K562 (cell line): ENCODE data around the gene IRX5. TPM values are rescaled to one million over a fixed set of nuclear protein-coding genes. Genes with fewer than 3 reads are reported as not detected.

Experiments used
- ATAC-seq: fragments of 200-7000 bp; cut with Tn5 transposase; 3 replicates; pipeline ENCODE4 v1.9.1; 2020; ENCODE audit warnings: moderate library complexity
- BruUV-seq: library from RNA; stranded (reverse); fragments of 400-500 nt; replicated peaks from 2 replicates; lab custom pipeline; 2021; lab: Mats Ljungman, UMichigan
- CTCF ChIA-PET: fragments of 300-600 bp; formaldehyde crosslinking; extraction: SDS; loops from one replicate; lab custom pipeline; 2021; ENCODE audit warnings: low intra/inter-chr PET ratio; lab: Yijun Ruan, JAX
- POLR2A ChIA-PET: fragments of 300-600, 350-650 bp; sonication (Branson Sonifier 250); formaldehyde crosslinking; extraction: SDS; loops from one replicate; lab custom pipeline; 2021; ENCODE audit warnings: antibody characterized with exemption, inconsistent platforms; lab: Yijun Ruan, JAX
- DNase-seq, 4 experiments: peaks; one replicate each; pipeline versions ENCODE4 v3.0.0 to v3.0.0-alpha.2; 2011 to 2018; ENCODE audit warnings: low spot score in 3 of 4, mixed read lengths in 3 of 4; ENCODE audit errors: extremely low read depth in 1 of 4
- FAIRE-seq: peaks from 2 replicates; lab custom pipeline; 2011; peaks lifted over from hg19 to GRCh38; lab: Jason Lieb, UNC
- H2AFZ ChIP-seq: 2 replicates; pipeline ENCODE4 v1.6.0; 2011; ENCODE audit warnings: low read depth, low read length, control low read depth, inconsistent platforms
- H3K27ac ChIP-seq: fragments of 200-600 bp; 3 replicates; pipeline ENCODE4 v1.8.0; 2011; ENCODE audit warnings: low read depth, mild to moderate bottlenecking, control low read depth, inconsistent platforms, low read length, moderate library complexity, mixed read lengths; ENCODE audit errors: extremely low read depth
- H3K27me3 ChIP-seq, 2 experiments: fragments of 300-600 bp in 1 of 2; 2 replicates in 1 of 2; 3 replicates in 1 of 2; pipeline versions ENCODE4 v1.6.0 to v1.8.0; 2011; ENCODE audit warnings: inconsistent platforms in 2 of 2, low read length in 2 of 2, mild to moderate bottlenecking in 1 of 2, mixed read lengths in 1 of 2, moderate library complexity in 1 of 2; ENCODE audit not compliant: control insufficient read depth in 2 of 2, insufficient read depth in 2 of 2
- H3K36me3 ChIP-seq: fragments of 300-600 bp; 3 replicates; pipeline ENCODE4 v1.8.0; 2011; ENCODE audit warnings: mild to moderate bottlenecking, low read length, inconsistent platforms; ENCODE audit not compliant: control insufficient read depth, insufficient read depth
- H3K4me1 ChIP-seq, 2 experiments: fragments of 200-600 bp in 1 of 2; replicated peaks in 1 of 2; 2 replicates in 1 of 2; 3 replicates in 1 of 2; pipeline versions ENCODE4 v1.5.1 to v1.8.0; 2011; ENCODE audit warnings: inconsistent platforms in 2 of 2, low read length in 2 of 2, mild to moderate bottlenecking in 1 of 2, mixed read lengths in 1 of 2, moderate library complexity in 1 of 2; ENCODE audit not compliant: control insufficient read depth in 2 of 2, insufficient read depth in 2 of 2
- H3K4me2 ChIP-seq: 2 replicates; pipeline ENCODE4 v1.6.1; 2011; ENCODE audit warnings: low read length, control low read depth, inconsistent platforms, mixed read lengths; ENCODE audit not compliant: insufficient read depth
- H3K4me3 ChIP-seq: fragments of 200-600 bp; sonication (generic), shearing (Covaris generic); 2 replicates; pipeline ENCODE4 v1.5.1; 2016; ENCODE audit warnings: control low read depth, inconsistent platforms
- H3K79me2 ChIP-seq: fragments of 200-600 bp; 3 replicates; pipeline ENCODE4 v1.8.0; 2011; ENCODE audit warnings: low read length, inconsistent platforms; ENCODE audit not compliant: control insufficient read depth, insufficient read depth
- H3K9ac ChIP-seq, 2 experiments: 2 replicates each; pipeline versions ENCODE4 v1.6.0 to v1.6.1; 2011; ENCODE audit warnings: low read depth in 2 of 2, low read length in 2 of 2, control low read depth in 1 of 2, inconsistent platforms in 1 of 2, mild to moderate bottlenecking in 1 of 2, mixed read lengths in 1 of 2; ENCODE audit not compliant: insufficient read depth in 1 of 2
- H3K9me1 ChIP-seq: one replicate; pipeline ENCODE4 v1.6.0; 2011; ENCODE audit warnings: inconsistent platforms, mild to moderate bottlenecking, low read length, moderate library complexity; ENCODE audit not compliant: control insufficient read depth, insufficient read depth
- H3K9me3 ChIP-seq: replicated peaks from 2 replicates; pipeline ENCODE4 v1.5.1; 2011; ENCODE audit warnings: low read depth, low read length, inconsistent platforms; ENCODE audit not compliant: control insufficient read depth, insufficient read depth
- H4K20me1 ChIP-seq: replicated peaks from 2 replicates; pipeline ENCODE4 v1.6.1; 2011; ENCODE audit warnings: low read length, inconsistent platforms, mixed read lengths; ENCODE audit not compliant: control insufficient read depth, insufficient read depth
- CUX1 ChIP-seq: fragments of 200-800 bp; sonication (Bioruptor generic); IDR thresholded peaks from 2 replicates; pipeline ENCODE4 v1.6.1; 2016; ENCODE audit warnings: missing genetic modification characterization, missing compliant biosample characterization
- GTF2F1 ChIP-seq: IDR thresholded peaks from 2 replicates; pipeline ENCODE4 v1.6.1; 2011; ENCODE audit warnings: low read depth, low read length, improper control_type of control experiment
- MLX ChIP-seq, 2 experiments: fragments of 450-650 bp in 1 of 2; sonication (generic) in 1 of 2; formaldehyde crosslinking; conservative IDR thresholded peaks; 2 replicates each; pipeline versions ENCODE4 v1.4.0 to v1.8.1; 2020 to 2022; ENCODE audit warnings: mild to moderate bottlenecking in 1 of 2, missing genetic modification reagents in 1 of 2
- PML ChIP-seq: IDR thresholded peaks from 2 replicates; pipeline ENCODE4 v1.6.1; 2012; ENCODE audit warnings: low read length, inconsistent platforms
- POLR2A ChIP-seq: fragments of 450-650 bp; conservative IDR thresholded peaks from 2 replicates; pipeline ENCODE4 v1.6.1; 2016
- RERE ChIP-seq: sonication (generic); formaldehyde crosslinking; IDR thresholded peaks from 2 replicates; pipeline ENCODE4 v1.8.0; 2023; ENCODE audit warnings: missing genetic modification reagents, mild to moderate bottlenecking, borderline replicate concordance
- SMAD1 ChIP-seq: fragments of 150-350 bp; IDR thresholded peaks from 2 replicates; pipeline ENCODE4 v1.6.1; 2014; ENCODE audit warnings: low read length, low read depth; ENCODE audit not compliant: partially characterized antibody
- SMARCA4 ChIP-seq: fragments of 450-650 bp; IDR thresholded peaks from 2 replicates; pipeline ENCODE4 v1.6.1; 2016
- U2AF1 ChIP-seq: fragments of 200-400 bp; formaldehyde crosslinking; optimal IDR thresholded peaks from 2 replicates; pipeline ENCODE3; 2017; ENCODE audit warnings: mild to moderate bottlenecking, low read depth, low read length, moderate library complexity
- ZKSCAN3 ChIP-seq: fragments of 250-450 bp; sonication (Bioruptor Pico); IDR thresholded peaks from 2 replicates; pipeline ENCODE4 v1.4.0; 2020
- ZNF143 ChIP-seq: sonication (generic); formaldehyde crosslinking; IDR thresholded peaks from 2 replicates; pipeline ENCODE4 v1.9.0; 2022; ENCODE audit warnings: mild to moderate bottlenecking, missing genetic modification reagents
- ZNF699 ChIP-seq: fragments of 250-450 bp; sonication (Bioruptor Pico); IDR thresholded peaks from 2 replicates; pipeline ENCODE4 v1.8.0; 2021; ENCODE audit warnings: mild to moderate bottlenecking, moderate library complexity; ENCODE audit not compliant: insufficient replicate concordance
- WGBS: fragments of 100-300 bp; shearing (Covaris generic); methylation state at CpG from one replicate; pipeline ENCODE4 v1.1.6; 2016; ENCODE audit warnings: low coverage, mixed read lengths; ENCODE audit not compliant: insufficient coverage; ENCODE audit errors: missing lambda C conversion rate; 5-methylcytosine and 5-hydroxymethylcytosine counted together
- in situ Hi-C: fragments of 300-500 bp; cut with MboI; formaldehyde crosslinking; loops from 4 replicates; pipeline ENCODE4 v1.15.0; 2018; ENCODE audit warnings: inconsistent platforms, mixed read lengths
- intact Hi-C: fragments of 100-400 bp; cut with micrococcal nuclease; formaldehyde crosslinking; loops from 2 replicates; pipeline ENCODE4 v1.14.2; 2022
- polyA plus RNA-seq, 8 experiments: library from polyadenylated mRNA; depleted of rRNA in 4 of 8; stranded (reverse) in 5 of 8; unstranded in 3 of 8; fragments of >200 nt; fragmentation: Nextera tagmentation in 2 of 8; fragmentation: Illumina TruSeq in 1 of 8; extraction: Ambion mirVana in 2 of 8; extraction: Trizol in 1 of 8; gene quantifications; 2 replicates each; pipeline versions ENCODE4 v1.2.1 to v1.2.3, GENCODE V29; 2011 to 2014; ENCODE audit warnings: inconsistent platforms in 1 of 8, missing spikeins in 1 of 8
- total RNA-seq, 7 experiments: library from RNA; depleted of rRNA in 6 of 7; stranded (reverse); fragments of >200 nt in 6 of 7; fragmentation: Illumina TruSeq in 2 of 7; extraction: Trizol in 2 of 7; gene quantifications; 2 replicates each; pipeline versions ENCODE4 v1.2.1 to v1.2.3, GENCODE V29; 2011 to 2021; ENCODE audit warnings: low replicate concordance in 1 of 7

The IRX5 gene
- total and polyA plus RNA-seq, 9 of the 15 experiments (the other 6 are each of a cell fraction or from before 2014, with no cell fraction given): 0.20 to 4.2 (median 0.94) TPM

- ChIA-PET POLR2A (interaction anchor here (1.0 kb wide), 1 partner anchor 16 kb away, joined by 3 read pairs; no protein-coding TSS in a partner anchor), CTCF (no interaction called here)
- in situ Hi-C loops (no loop called here), intact Hi-C loops (no loop called here)
- H3K27me3 ChIP-seq: peaks cover 19 to 23% of the 10 kb centered on the region in 2 experiments; a peak in 4 of 5 replicates
- H4K20me1 ChIP-seq: no peaks in the 10 kb centered on the region; the same call in 1 of the 2 replicates
- ATAC-seq (no peak), FAIRE-seq (no peak), DNase-seq (no peak)
- no peak overlapping the region for H2AFZ ChIP-seq
- no peaks in the 10 kb centered on the region for H3K36me3 ChIP-seq
- H3K4me2 ChIP-seq: no peak overlapping the region
- H3K4me3 ChIP-seq: no peak overlapping the region
- H3K79me2 ChIP-seq: no peaks in the 10 kb centered on the region
- no peaks in the 10 kb centered on the region for H3K9me1 ChIP-seq
- H3K4me1 ChIP-seq: peaks cover 0 to 1% of the 10 kb centered on the region in 2 experiments; a peak in 2 of 5 replicates
- 0% methylated on average over 6 of the region's 7 CpGs for WGBS
- H3K9ac ChIP-seq: no peak overlapping the region
- BruUV-seq: no TSS peak
- no peaks in the 10 kb centered on the region for H3K9me3 ChIP-seq
- H3K27ac ChIP-seq: no peak overlapping the region
- TF ChIP-seq ZNF143 (no peak), ZKSCAN3 (no peak), GTF2F1 (no peak), CUX1 (no peak), SMARCA4 (no peak), POLR2A (no peak), ZNF699 (CRISPR knock-in tag) (no peak), RERE (CRISPR knock-in tag) (no peak), U2AF1 (no peak), SMAD1 (no peak), PML (no peak), MLX (CRISPR knock-in tag; conservative IDR thresholded peaks at IDR 0.05) (no peak)
Observed at GRCh38 chr16:54945063-54945462, 14.4 kb downstream of the IRX5 start.
